Measurements from ENCODE around the gene CCR2. TPM values are rescaled to one million over a fixed set of nuclear protein-coding genes. Genes with fewer than 3 reads are reported as not detected.
A peak's percentile ranks its signal among the peaks of the same experiment; 100 is the strongest.
"Not testable (repeated sequence)": the region's sequence is repeated elsewhere in the genome, so short reads cannot be mapped to it uniquely, and the experiment has no call there.

Gene CCR2
- total RNA-seq, 1 donor from 2014 or later: 0.41 TPM

DNA sequence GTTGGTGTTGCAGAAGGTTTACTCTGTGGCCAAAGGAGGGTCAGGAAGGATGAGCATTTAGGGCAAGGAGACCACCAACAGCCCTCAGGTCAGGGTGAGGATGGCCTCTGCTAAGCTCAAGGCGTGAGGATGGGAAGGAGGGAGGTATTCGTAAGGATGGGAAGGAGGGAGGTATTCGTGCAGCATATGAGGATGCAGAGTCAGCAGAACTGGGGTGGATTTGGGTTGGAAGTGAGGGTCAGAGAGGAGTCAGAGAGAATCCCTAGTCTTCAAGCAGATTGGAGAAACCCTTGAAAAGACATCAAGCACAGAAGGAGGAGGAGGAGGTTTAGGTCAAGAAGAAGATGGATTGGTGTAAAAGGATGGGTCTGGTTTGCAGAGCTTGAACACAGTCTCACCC, 20.8 kb downstream of the CCR2 start:
- DNase-seq (ENCODE audit: low spot score in 2 of 2) (no peak), FAIRE-seq (no peak)

DNA sequence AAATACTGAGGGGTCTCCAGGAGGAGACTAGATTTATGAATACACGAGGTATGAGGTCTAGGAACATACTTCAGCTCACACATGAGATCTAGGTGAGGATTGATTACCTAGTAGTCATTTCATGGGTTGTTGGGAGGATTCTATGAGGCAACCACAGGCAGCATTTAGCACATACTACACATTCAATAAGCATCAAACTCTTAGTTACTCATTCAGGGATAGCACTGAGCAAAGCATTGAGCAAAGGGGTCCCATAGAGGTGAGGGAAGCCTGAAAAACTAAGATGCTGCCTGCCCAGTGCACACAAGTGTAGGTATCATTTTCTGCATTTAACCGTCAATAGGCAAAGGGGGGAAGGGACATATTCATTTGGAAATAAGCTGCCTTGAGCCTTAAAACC, 21.3 kb downstream of the CCR2 start:
- FAIRE-seq: no peak
- DNase-seq (ENCODE audit: low spot score in 2 of 2): no peak

DNA sequence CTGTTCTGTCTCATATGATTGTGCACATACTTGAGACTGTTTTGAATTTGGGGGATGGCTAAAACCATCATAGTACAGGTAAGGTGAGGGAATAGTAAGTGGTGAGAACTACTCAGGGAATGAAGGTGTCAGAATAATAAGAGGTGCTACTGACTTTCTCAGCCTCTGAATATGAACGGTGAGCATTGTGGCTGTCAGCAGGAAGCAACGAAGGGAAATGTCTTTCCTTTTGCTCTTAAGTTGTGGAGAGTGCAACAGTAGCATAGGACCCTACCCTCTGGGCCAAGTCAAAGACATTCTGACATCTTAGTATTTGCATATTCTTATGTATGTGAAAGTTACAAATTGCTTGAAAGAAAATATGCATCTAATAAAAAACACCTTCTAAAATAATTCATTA, 21.9 kb downstream of the CCR2 start:
- DNase-seq (ENCODE audit: low spot score in 2 of 2) (no peak), FAIRE-seq (no peak)

DNA sequence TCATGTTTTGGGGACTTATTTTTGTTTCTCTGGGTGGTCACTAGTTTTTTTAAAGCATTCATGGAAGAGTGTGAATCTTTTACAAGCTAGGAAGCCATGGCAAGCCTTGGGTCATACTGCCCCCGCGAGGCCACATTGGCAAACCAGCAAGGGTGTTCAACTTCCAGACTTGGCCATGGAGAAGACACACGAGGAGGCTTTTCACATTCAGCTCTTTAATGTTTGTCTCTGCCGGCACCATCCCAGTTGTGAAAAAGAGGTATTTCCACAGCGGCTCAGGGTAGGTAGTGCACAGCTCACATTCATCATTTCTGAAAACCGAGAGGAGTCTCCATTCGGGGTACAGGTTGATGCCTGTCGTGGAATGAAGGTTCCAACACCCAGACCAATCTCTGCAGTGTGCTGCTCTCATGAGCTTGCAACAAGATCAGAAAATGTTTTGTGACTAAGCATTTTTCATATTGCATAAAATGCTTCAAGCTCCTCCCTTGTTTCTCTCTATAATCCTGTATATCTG, 24.6 kb downstream of the CCR2 start:
- FAIRE-seq (no peak), DNase-seq (ENCODE audit: low spot score in 2 of 2) (peak; percentile 22 to 40)

DNA sequence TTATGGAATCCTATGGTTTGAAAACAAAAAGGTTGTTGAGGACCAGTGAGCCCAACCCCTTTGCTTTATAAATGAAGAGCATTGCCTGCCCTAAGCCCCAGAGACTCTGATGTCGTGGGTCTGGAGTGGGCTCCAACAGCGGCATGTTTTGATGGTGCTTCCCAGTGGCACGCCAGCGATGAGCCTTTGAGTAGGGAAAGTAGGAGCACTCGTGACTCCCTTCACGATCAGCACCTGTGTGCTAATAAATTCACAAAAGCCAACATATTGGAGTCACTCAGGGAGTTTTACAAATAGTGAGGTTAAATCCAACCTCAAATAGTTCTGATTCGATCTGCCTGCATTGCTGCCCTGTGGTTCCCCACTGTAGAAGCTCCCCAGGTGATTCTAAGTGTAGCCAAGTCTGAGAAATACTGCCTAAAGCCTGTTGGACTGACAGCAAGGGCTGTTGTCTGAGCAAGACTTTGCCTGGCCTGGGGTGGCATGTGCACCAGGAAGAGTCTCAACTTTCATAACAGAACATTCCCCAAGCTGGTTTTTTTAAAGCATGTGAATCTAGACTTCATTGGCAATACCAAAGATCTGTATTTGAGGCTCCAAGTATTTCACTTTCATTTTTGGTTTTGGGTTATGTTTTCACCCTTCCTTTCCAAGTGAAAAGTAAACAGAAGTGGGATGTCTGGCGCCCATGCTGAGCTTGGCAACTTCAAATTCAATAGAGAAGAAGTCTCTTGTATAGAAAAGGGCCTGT, 26.7 kb downstream of the CCR2 start:
- no peak for FAIRE-seq
- no peak for DNase-seq (ENCODE audit: low spot score in 2 of 2)

DNA sequence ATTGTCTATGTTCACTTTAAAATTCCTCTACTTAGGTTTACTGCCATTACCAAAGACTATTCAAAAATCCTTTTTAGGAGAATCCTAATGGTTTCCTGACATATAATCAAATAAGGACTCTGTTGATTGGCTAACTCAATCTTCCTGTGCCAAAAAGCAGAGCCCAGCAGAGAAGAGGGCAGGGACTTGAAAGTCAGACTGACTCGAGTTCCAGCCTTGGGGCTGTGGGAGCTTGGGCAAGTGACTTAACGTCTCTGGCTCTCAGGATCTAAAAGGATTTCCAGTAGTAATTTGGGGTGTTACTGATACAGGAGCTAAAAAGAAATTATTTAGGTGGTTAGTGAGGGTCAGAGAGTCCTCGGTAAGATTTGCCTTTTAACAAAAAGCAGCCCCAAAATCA, 27.7 kb downstream of the CCR2 start:
- DNase-seq (ENCODE audit: low spot score in 2 of 2): no peak
- FAIRE-seq: no peak

DNA sequence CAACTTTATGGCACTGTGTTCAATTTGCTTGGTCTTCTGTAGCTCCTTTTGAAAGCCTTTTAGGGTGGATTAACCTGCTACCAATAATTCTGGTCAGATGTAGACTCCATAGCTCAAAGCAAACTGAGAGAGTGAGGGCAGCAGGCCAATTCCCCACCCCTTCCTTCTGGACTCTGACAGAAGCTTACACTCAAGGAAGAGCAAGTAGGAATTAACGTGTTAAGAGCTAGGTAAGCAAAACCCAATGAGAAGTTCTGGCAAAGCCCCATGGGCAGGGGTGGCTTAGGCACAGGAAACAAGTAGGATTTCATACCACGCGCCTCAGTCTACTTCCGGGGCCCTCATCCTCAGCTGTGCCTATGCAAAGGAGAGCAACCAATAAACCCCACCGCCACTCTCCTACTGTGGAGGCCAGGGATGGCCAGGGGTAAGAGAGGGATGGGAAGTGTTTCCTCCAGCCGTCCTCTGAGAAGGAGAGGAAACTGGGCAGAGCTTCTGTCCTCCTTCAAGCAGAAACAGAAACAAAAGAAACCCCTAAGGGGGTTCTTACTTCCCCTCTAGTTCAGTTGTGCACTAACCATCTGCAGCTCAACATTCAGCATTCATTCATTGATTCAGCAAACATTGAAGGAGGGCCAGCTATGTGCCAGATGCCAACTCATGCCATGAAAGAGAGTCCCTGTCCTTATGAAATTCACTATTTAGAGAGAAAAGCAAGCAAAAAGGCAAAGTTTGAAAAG, 29.5 kb downstream of the CCR2 start:
- FAIRE-seq (no peak), DNase-seq (ENCODE audit: low spot score in 2 of 2) (no peak)

DNA sequence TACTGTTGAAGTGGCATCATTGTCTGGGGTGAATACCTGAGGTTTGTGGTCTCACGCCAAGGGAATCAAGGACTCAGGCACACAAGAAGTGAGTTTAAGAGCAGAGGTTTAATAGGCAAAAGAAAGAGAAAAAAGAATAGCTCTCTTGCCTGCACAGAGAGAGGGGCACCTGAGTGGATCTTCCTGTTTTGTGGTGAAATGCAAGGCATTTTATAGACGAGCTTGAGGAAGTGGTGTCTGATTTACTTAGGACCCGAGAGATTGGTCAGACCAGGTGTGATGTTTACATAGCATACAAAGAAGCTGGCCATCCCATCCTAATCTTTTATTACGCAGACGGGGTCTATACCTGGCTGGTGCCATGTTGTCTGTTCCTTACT, 30.0 kb downstream of the CCR2 start:
- no peak for FAIRE-seq
- DNase-seq (ENCODE audit: low spot score in 2 of 2): no peak

DNA sequence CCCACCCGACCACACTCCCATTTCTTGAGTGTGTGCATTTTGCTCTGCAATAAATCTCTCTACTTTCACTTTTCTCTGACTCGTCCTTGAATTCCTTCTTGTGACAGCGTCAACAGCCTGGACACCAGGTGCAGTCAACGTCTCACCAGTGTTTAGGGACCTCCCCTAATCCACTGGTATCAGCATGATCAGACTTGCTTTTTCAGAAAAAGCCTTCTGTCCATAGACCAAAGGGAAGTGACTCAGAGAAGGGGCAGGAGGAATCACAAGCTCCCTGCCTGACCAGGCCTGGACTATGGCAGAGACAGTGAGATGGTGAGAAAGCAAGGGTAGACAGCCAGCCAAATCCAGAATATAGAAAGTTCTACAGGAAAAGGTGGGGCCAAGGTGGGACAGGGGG, 32.3 kb downstream of the CCR2 start:
- no peak for DNase-seq (ENCODE audit: low spot score in 2 of 2)
- FAIRE-seq: no peak

DNA sequence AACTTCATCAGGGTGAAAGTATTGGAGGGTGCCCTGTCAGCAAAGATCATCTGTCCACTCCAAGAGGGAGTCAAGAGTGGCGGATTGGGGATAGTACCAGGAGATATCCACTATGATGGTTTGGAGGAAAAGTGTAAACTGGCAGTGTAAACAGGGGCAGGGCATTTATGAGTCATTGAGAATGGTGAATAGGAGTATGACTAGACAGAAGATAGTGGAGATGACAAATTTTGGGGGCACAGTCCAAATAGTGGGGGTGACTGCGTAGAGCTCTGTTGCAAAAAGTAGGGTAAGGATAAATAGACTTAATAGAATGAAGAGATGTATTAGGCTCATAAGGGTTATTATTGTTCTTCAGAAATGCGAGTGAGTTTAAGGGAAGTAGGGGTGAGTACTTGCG, 34.9 kb downstream of the CCR2 start:
- DNase-seq (ENCODE audit: low spot score in 2 of 2); FAIRE-seq: not testable (repeated sequence)

DNA sequence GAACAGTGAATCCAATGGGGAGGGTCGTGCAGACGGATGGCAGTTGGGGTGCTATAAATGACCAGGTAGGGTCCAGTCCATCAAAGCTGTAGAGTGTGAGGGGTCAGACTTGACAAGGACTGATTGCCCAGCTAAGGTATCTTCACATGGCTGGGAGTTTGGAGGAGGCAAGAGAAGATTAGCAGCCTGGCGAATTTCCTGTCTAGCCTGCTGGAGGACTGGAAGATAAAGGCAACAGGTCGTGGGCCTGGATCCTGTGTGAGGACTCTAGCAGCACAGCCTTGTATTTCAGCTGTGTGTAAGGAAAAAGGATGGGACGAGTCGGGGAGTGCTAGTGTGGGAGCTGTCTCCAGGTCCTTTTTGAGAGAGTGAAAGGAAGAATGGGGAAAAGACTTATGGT, 35.4 kb downstream of the CCR2 start:
- FAIRE-seq (no peak), DNase-seq (ENCODE audit: low spot score in 2 of 2) (no peak)

DNA sequence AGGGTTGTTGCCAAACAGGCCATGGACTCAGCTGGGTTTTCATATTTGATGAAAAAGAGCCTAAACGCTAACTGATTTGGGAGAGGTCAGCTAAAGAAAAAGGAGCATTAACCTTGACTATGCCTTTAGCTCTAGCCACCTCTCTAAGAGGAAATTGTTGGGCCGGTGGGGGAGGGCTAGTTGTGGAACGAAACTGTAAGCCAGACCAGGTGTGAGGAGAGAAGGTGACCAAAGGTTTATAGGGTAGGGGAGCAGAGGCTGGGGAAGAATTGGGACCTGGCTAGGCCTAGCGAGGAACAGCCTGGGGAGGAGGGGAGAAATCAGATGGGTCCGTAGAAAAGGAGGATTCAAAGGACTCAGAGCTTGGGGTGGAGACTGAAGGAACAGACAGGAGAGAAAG, 37.6 kb downstream of the CCR2 start:
- not testable (repeated sequence) for FAIRE-seq; DNase-seq (ENCODE audit: low spot score in 2 of 2)

DNA sequence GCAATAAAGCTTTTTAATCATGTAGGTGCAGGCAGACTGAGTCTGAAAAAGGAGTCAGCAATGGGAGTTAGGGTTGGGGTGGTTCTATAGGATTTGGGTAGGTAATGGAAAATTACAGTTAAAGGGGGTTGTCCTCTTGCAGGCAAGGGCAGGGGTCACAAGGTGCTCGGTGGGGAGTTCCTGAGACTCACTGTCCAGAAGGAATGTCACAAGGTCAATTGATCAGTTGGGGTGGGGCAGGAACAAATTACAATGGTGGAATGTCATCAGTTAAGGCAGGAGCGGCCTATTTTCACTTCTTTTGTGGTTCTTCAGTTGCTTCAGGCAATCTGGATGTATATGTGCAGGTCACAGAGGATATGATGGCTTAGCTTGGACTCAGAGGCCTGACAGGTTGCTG, 39.1 kb downstream of the CCR2 start:
- FAIRE-seq: no peak
- DNase-seq (ENCODE audit: low spot score in 2 of 2): no peak

DNA sequence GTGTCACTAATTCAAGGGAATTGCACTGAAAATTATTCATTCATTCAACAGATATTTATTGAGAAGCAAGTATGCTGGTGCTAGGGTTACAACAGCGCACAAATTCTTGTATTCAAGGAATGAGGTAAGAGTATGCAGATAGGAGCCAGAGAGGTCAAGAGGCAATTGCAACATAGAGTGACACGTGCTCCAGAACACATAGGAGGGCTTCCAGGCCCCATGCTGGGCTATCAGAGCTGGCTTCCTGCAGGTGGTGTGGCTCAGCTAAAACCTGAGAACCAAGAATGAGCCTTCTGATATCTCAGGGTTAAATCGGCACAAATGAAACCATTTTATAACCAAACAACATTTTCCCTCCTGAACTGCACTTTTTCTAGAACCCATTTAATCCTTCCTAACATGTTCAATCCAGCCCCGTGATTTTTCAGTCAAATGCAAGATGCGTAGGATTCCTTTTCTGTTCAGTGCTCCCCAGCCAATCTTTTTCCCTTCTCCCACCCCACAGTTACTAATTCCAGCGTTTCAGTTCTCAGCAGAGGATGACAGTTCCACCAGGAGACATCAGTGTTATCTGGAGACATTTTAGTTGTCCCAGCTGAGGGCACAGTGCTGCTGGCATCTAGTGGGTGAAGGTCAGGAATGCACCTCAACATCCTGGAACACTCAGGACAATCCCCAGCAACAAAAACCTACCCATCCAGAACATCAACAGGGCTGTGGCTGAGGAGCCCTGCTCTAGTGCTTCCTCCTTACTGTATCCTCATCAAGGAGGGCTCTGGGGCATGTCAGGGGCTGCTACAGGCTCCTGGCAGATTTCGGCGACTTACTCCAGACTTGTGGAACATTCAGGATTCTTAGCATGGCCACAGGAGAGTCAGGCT, 39.9 kb downstream of the CCR2 start:
- FAIRE-seq: no peak
- no peak for DNase-seq (ENCODE audit: low spot score in 2 of 2)

DNA sequence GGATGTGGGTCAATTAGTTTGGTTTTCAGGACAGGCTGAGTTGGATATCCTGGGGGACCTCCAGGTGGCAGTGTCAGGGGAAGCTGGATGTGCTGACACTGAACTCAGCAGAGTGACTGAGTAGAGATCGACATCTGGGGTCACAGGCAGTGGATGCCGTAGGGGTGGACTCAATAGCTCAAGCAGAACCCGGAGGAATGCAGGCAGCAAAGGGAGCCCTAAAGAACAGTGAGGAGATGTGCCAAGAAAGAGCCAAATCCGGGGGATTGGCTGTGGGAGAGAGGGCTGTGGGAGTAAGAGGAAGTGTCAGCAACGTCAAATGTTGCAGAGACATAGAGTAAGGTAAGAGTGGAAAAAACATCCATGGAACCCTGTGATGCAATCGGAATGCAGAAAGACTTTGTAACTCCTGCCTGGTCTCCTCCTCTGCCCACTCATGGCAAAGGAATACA, 41.3 kb downstream of the CCR2 start:
- no peak for FAIRE-seq
- no peak for DNase-seq (ENCODE audit: low spot score in 2 of 2)

DNA sequence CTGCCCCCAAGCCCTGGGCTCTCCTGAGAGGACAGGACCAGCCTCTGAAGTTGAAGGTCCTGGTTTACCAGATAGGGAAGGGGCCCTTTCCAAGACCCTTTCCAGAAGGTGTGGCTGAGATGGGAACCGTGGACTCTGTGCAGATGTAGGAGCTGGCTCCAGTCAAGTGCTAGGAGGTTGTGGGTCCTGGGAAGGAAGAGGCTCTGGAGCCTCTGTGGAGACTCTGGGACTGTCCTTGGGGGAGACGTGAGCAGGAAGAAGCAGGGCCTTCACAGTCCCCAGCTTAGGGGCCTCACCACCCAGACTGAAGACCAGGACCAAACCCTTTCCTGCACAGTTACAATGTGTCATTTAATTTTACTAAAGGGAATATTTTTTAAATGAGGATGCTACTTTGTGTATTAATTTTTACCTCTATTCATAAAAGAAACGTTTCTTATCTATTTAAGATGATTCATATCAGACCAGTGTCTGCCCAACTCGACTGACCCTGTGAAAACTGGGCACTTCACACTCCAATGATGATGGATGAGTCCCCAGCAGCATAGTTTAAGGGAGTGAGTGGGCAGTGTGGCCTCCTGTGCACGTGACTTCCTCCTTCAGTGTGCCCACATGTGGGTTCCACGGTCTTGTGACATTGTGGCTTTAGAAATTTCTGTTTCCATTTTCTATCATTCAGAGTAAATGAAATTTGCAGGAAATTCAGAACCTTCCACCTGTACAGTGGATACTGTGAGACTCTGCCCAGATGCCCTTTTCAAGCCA, 42.0 kb downstream of the CCR2 start:
- FAIRE-seq (no peak), DNase-seq (ENCODE audit: low spot score in 2 of 2) (no peak)

DNA sequence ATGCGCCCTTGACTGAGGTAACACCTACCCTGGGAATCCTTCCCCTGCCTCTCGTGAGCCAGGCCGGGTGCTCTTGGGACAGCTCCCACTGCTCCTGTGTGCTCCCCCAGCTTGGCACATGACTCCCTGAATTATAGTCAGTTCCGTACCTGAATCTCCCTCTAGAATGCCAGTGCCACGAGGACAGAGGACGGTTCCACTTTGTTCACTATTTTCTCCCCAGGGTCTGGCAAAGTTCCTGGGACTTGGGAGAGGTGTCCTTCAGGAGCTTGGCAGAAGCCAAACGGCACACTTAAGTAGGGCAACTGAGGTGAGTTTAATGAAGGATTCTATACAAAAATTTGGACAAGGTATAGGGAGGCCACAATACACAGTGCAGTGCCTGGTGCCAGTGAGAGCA, 43.2 kb downstream of the CCR2 start:
- FAIRE-seq: no peak
- no peak for DNase-seq (ENCODE audit: low spot score in 2 of 2)

DNA sequence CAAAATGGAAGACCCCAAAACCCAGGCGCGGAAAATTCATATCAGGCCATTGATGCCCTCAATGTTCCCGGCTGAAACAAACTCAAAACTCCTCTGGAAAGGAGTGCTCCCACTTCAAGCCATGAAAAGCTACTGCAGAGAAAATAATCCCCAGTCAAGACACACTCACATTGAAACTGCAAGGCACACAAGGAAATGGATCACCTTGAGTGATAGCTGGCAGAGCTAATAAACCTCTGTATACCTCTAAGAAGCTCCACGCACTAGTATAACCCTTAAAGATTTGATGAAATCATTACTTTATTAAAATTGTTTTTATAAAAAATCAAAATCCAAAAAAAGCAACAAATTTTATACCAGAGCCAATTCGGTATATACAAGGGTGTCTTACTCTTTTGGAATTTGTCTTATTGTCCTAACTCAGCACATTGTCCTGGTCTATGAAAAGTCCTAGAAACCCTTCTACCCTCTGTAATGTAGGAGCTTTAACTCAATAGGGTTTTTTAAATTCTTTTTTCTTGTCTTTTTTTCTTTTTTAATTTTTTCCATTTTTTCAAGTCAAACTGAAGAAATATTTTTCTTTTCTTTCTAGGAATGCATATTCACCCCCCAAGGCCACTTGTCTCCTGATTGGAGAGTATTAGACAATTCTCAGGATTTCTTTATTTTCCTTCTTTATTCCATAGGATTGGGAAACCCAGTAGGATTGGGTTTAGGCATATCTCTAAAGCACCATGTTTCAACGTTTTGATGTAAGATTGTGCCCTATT, 44.5 kb downstream of the CCR2 start:
- DNase-seq (ENCODE audit: low spot score in 2 of 2) (no peak), FAIRE-seq (no peak)

DNA sequence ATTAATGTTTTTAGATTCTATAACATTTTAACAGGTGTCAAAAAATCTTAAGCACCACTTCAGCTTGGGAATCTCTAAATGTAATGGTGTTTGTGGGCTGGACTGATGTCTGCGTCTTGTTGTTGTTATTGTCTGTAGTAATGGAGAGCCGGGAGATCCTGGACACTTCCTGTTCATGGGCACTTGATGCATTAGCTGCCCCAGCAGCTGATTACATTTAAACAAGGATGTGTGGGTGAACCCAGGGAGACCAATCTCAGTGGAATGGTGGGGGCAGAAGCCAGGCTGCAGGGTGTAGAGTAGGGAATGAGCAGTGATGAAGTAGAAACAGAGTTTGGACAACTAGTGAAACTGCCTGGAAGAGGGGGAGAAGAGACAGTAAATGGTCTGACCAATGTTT, 45.2 kb downstream of the CCR2 start:
- FAIRE-seq (no peak), DNase-seq (ENCODE audit: low spot score in 2 of 2) (no peak)

Measured in frontal cortex (tissue), 4 donors.